HG02885 (cell line): ENCODE results near the gene AURKA.
A peak's percentile ranks its signal among the peaks of the same experiment; 100 is the strongest.
"Not testable (repeated sequence)": the region's sequence is repeated elsewhere in the genome, so short reads cannot be mapped to it uniquely, and the experiment has no call there.

Experiments used
- ATAC-seq: cut with Tn5 transposase; IDR thresholded peaks from one replicate; pipeline ENCODE4 v1.9.1; 2021; ENCODE audit warnings: mild to moderate bottlenecking; ENCODE audit not compliant: unreplicated experiment, poor library complexity

The AURKA gene

DNA sequence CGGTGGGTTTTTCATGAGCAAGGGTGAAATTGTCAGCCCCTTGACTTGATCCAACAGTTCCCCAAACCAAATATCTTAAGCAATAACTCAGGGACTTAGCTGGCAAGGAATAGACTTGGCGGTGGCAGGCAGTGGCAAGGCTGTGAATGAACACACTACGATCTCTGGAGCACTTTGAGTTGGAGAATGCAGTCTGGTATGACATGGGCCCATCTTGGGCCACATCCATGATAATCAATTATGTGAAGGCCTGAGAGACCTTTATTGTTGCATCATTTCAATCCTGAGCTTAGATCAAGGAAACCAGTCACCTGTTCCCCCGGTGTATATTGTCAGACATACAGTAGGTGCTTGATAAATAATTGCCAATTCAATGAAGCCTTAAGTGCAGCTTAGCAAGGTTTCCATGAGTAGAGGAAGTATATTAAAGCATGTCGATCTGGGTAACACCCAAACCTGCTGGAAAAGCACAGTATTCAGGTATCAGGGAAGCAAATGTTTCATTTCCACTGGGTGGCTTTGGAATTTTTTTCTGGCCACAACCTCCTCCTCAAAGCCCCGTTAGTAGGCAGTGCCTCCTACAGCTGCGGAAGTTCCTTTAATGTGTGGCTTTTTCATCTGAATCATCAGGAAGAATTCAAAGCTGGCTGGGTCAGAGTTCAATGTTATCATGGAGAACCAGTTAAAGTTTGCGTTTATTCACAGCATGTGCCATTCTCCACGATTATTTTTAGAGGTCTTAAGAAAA is 30.2 kb upstream of the AURKA start:
- ATAC-seq: no peak

DNA sequence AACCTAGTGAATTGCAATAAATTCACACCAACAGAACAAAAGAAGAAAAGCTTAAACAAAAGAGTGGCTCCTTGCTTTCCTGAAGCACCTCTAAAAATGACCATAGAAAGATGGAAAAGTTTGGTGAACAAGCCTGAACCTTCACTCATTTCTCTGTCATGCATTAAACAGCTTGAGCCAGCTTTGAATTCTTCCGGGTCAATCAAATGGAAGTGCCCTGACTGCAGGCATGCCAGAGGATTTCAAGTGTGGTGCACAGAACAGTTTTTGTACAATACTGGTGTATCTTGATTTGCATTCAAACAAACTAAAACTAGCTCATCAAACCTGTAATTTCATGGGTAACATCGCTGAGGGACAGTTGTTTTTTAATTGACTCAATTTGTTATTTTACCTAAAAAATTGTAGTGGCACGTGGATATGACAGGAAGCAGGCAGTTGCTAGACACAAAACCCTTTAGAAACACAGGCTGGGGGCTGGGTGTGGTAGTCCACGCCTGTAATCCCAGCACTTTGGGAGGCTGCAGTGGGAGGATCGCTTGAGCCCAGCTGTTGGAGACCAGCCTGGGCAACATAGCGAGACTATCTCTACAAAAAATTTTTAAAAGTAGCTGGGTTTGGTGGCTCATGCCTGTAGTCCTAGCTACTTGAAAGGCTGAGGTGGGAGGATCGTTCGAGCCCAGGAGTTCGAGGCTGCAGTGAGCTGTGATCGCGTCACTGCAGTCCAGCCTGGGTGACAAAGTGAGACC is 29.1 kb upstream of the AURKA start:
- ATAC-seq: no peak

DNA sequence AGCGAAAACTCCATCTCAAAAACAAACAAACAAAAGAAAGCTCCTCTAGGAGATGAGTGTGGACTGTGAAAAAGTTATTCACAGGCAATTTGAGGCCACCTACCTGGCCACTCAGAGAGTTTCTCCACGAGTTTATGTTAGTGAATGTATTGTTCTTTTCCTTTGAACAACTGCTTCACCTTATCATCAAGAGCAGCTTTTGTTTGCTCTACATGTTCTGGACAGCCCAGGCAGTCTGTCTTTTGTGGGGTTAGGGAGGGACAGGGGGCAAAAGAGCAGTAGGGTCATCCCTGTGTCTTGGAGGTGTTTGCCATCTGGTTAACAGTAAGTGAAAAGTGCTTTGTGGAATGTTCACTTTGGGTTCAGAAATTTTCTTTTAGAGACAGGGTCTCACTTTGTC is 28.0 kb upstream of the AURKA start:
- ATAC-seq: no peak

DNA sequence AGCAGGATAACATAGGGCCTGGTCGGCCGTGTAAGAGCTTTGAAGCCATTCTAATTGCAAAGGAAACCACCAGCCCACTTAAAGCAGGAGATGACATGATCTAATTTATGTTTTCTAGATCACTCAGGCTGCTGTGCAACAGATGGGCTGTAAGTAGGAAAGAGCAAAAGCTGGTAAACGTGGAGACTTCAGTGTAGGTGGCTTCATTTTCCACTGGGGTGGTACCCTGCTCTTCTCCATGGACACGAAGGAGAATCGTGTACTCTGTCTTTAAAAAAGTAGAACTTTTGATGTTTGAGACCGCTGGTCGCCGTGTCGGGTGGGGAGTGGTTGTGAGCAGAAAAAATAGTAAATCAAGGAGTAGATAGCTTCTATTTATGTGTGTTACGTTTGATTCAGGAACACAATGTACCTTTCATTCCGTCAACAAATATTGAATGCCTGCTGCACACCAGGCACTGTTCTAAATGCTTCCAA is 26.4 kb upstream of the AURKA start:
- no peak for ATAC-seq

DNA sequence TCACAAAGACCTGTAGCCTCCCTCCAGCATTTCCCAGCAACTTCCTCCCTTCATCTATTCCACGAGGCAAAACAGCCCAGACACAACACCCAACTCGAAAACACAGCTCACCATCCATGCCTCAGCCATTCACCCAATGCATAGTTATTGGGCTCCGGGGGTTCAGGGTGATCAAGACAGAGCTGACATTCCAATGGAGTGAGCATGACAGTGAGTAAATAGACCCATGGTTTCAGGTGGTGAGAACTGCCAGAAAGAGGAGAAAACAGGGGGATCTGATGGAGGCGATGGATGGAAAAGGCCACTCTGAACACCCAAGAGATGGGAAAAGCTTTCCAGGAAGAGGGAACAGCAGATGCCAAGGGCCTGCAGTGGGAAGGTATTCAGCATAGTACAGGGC is 25.9 kb upstream of the AURKA start:
- no peak for ATAC-seq

DNA sequence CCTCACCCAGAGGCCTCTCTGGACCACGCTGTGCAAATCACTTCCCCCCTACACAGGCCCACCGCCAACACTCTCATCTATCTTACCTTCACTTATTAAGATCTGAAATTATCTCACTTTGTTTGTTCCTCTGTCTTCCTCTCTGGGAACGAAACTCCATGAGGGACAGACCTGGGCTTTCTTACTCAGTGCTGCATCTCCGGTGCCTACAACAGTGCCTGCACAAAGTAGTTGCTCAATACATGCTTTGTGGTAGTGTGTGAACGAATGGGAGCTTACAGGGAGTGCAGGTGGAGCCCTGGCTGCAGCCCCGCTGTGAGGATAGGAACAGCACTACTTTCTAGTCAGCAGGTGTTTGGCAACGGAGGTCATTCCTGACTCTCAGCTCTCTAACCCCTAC is 25.4 kb upstream of the AURKA start:
- no peak for ATAC-seq

DNA sequence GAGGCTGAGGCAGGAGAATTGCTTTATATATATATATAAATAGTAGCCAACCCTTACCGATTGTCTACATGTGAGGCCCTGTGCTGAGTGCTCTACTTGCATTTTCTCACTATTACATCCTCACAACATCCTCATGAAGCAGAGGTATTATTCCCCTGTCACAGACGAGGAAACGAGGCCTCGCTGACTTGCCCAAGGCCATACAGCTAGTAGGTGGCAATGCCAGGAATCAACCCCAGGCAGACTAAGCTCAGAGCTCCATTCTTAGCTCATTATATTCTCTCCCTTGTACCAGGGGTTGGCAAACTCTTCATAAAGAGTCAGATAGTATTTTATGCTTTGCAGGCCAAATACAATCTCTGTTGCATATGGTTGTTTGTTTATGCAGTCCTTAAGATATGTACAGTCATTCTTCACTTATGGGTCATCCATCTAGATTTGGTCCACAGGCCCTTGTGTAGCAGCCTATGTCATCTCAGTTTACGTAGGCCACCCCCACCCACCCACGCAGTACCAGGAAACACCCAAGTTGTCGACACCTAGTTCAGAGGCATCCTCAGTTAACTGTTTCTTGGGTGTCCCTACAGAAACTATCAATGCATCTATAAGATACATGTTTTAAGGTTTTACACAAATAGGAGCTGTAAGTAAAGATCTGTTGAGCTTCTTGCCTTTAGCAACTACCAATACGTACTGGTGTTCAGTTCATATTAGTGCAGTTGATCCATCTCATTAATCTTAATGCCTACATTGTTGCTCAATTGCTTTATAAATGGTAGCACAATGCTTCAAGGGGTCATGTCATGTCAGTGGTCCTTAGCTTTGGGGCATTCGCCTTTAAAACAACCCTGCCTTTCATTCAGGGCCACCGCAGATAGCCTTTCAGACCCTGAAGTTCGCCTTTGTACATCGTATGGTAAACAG is 23.1 kb upstream of the AURKA start:
- no peak for ATAC-seq

DNA sequence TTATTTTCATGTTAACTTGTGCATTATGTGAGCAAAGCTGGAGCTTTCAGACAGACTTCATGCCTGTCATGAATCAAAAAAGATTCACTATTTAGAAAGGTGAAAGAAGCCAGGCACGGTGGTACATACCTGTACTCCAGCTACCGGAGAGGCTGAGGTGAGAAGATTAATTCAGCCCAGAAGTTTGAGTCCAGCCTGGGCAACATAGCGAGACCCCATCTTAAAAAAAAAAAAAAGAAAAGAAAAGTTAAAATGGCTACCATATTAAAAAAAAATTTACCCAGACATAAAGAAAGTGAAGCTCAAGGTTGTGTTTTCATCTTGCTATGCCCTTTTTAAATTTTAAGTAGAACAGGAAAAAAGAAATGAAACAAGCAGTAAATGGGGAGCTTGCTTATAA is 20.9 kb upstream of the AURKA start:
- ATAC-seq: no peak

DNA sequence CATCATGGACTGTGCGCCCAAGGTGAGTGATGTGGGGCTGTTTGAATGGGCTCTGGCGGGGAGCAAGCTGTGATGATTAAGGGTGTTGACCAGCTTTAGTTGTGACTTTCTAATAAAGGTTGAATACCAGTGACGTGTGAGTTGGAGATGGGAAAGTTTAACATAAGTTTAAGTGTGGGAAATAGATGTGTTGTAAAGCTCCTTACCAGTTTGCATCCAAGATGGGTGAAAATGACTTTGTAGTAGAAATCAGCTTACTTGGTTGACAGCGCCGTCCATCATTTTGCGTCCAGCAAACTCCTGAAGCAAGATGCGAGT is 20.4 kb upstream of the AURKA start:
- ATAC-seq: no peak

DNA sequence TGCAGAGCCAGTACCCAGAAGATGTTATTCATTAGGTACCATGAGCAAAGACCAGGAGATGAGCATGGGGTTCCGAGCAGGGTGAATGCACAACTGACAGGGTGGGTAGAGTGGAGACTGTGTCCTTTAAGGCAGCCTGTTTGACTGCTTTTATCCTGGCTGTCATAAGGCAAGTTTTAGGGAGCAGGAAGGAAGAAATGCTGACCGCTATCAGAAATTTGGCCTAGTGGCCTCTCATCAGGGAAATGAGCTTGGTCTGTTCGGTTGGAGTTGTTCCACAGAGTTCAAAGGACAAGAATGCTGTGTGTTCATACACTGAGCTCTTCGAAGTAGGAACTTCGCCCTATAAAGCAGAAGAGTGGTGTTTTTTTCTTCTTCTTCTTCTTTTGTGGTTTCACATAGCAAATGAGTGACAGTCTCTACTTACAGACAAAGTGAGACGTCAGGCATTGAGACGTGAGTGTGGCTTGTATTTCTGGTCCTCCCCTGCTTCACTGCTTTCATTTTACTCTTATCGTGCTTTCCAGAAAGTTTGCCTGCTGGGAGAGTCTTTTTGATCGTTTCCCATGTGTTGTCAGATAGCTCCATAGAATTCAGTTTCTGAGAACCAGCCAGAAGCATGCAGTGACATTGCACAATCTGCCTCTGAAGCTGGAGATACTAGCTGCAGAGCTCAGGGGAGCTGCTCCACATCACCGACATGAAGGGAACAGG is 19.9 kb upstream of the AURKA start, which contains the start of gene CASS4:
TSS of gene CASS4 (plus strand) at position 502 of the 714 bp plus-strand sequence. CDS start at position 701, 199 bp downstream.
- ATAC-seq: no peak

DNA sequence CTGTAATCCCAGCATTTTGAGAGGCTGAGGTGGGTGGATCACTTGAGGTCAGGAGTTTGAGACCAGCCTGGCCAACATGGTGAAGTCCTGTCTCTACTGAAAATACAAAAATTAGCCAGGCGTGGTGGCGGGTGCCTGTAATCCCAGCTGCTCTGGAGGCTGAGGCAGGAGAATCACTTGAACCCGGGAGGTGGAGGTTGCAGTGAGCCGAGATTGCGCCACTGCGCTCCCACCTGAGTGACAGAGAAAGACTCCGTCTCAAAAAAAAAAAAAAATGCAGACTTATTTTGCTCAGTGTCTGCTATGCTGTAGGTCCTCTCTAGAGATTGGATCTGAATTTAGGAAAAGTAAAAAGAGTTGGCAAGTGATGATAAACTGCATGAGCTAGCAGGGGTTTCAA is 19.3 kb upstream of the AURKA start:
- ATAC-seq: not testable (repeated sequence)

DNA sequence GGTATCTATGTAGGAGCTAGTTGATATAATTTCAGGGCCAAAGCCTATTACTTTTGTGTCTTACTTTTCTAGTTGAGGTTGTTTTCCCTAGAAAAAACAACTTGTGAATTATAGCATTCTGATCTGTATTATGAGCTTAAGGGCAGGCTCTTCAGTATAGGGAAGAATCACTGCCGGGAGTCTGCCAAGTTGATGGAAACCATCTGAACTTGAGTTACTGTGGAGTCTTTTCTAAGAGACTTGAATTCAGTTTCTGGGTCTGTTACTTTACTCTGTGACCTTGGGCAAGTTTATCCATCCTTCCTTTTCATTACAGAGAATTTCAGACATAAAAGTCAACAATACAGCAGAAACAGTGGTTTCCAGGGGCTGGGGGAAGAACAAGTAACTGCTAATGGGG is 17.9 kb upstream of the AURKA start:
- no peak for ATAC-seq

DNA sequence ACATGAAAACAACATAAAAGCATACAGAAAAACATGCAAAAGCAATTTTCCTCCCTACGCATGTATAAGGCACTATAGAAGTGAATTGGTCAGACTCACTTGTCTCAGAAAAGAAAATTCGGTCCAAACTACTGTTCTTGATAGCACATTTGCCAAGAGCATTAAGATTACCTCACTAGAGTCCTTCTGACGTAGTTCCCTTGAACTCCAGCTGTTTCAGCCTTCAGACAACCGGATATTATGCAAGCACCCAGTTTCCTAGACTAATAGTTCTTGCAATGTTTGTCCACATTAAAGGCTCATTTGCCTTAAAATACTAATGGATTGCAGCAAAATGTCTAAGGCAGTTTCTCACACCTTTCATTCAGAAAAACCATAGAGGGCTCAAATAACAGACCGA is 17.5 kb upstream of the AURKA start:
- ATAC-seq: no peak

DNA sequence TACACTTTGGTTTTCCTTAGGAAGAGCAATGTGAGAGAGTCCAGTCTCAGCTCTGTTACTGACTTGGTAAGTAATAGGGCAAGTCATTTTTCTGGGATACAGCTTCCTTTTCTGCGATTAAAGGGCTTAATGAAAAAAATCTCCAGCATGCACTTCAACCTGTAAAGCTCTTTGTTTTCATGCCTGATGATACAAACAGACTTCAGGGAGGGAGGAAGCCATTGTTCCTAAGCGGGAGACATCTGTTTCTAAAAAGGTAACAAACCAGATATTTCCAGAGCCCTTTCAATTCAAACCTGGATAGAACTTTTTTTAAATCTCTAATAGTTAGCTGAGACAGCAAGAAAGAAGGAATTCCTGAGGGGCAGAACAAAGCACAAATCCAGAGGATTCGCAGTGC is 14.9 kb upstream of the AURKA start:
- no peak for ATAC-seq

DNA sequence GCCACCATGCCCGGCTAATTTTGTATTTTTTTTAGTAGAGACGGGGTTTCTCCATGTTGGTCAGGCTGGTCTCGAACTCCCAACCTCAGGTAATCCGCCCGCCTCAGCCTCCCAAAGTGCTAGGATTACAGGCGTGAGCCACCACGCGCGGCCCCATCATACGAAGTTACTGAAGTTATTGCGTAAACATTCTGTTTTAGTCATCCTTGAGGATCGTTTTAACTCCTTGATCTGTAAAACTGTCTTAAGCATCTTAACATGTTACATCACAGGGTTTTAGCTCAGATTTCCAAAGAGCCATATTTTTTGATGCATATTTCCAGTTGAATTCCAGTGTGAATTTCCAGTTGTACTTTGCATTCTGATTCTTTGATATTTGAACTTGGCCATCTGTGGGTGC is 13.3 kb upstream of the AURKA start:
- not testable (repeated sequence) for ATAC-seq

DNA sequence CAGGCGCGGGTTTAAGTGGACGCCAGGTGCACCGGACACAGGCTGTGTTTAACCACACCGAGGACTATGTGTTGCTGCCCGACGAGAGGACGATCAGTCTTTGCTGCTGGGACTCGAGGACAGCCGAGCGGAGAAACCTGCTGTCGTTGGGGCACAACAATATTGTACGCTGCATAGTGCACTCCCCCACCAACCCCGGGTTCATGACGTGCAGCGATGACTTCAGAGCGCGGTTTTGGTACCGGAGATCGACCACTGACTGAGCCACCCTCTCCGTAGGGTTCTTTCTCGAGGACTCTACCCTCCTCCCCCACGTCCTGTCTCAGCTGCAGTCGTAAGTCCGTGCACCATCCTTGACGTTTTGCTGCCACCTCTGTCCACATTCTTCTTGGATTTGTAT is 11.4 kb upstream of the AURKA start:
- no peak for ATAC-seq

DNA sequence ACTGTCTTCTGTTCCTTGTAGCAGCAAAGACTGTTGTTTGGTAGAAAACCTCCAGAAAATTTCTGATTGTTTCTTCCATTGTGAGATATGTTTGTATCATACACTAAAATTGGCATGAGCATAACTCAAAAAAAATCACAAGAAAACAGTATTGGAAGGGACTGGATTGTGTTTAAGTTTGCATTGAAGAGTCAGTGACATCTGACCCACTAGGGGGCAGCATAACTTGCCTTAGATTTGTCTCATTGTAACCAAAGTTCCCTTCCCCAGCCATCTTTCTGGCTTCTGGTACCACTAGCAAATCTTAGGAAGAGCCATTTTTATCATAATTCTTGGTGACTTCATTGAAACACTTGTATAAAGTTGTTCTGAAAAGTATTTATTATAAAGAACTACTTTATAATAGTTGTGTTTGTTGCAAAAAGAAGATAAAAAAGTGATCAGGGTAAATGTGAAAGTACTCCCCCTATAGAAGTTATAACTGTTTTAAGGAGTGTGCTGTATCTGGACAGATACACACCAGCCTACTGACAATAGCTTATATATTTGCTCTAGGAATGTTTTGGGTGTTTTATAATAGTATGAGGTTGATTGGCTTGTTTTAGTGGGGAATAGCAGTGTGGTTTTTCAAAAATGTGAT is 8.1 kb upstream of the AURKA start:
- ATAC-seq: peak; percentile 73

DNA sequence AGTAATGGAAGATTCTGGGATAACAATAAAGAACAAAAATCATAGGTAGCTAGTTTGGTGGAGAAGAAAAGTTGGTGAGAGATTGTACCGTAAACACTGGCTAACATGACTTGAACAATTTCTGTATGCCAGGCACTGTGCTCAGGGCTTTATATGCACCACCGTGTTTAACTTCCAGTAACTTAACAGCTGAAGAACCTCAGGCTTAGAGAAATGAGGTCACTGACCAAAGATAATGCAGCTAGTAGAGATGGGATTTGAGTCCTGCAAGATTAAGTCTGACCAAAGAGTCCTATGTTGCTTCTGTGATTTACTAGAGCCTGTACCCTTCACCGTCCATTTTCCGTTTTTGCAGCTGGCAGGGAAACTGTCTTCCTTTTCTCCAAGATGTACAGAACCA is 3.2 kb upstream of the AURKA start:
- ATAC-seq: no peak

DNA sequence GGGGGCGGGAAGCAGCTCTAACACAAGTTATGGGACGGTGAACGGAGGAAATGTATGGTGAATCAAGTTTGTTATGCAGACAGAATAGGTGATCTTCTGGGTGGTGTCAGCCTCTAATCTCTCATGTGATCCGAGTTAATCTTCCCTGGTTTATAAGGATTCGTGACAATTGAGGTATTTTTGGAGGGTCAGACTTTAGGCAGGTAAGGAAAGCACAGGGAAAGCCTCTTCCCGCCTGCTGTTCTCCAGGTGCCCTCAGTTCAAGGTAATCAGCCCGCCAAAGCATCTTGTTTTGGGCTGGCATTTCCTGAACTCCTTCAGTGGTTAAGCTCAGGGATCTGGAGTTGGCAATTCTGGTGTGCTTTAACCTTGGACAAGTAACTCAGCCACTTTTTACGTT is 1.6 kb upstream of the AURKA start:
- ATAC-seq: no peak
